ENCODE results near the gene UBR4.

- TF ChIP-seq CTCF (IDR thresholded peaks at IDR 0.05; ENCODE audit: low read depth, low read length) (no peak), MAX (IDR thresholded peaks at IDR 0.05; ENCODE audit: low read depth, low read length) (no peak), POLR2A (IDR thresholded peaks at IDR 0.05; ENCODE audit: extremely low read depth, insufficient read length) (no peak)
These were observed 44.4 kb upstream of the UBR4 start for GRCh38 chr1:19254416-19254815.
